ENCODE measurements around the gene CTNNBIP1.

The CTNNBIP1 gene

GRCh38 chr1:9840176-9840575 lies 69.9 kb downstream of the CTNNBIP1 start:
- H3K9me3 Mint-ChIP-seq, result no peaks in the 10 kb centered on the region
- H3K27ac Mint-ChIP-seq, result no peak overlapping the region

GRCh38 chr1:9838946-9839345 lies 71.1 kb downstream of the CTNNBIP1 start:
- Mint-ChIP-seq H3K27ac (no peak overlapping the region), H3K4me1 (ENCODE audit: low read depth in 2 of 2) (peaks cover 0 to 8% of the 10 kb centered on the region in 2 donors), H3K4me3 (no peak overlapping the region), H3K27me3 (no peaks in the 10 kb centered on the region), H3K9me3 (no peaks in the 10 kb centered on the region), H3K36me3 (ENCODE audit: insufficient read depth) (no peaks in the 10 kb centered on the region)
- ATAC-seq (replicated peaks), result no peak
- DNase-seq, result no peak

More at GRCh38 chr1:9840176-9840575, 69.9 kb downstream of the CTNNBIP1 start:
- Mint-ChIP-seq H3K4me3 (no peak overlapping the region), H3K27me3 (no peaks in the 10 kb centered on the region), H3K4me1 (ENCODE audit: low read depth in 2 of 2) (peaks cover 0 to 3% of the 10 kb centered on the region in 2 donors), H3K36me3 (ENCODE audit: insufficient read depth) (no peaks in the 10 kb centered on the region)
- no peak for DNase-seq
- ATAC-seq (replicated peaks), result no peak

- Mint-ChIP-seq H3K36me3 (ENCODE audit: insufficient read depth) (no peaks in the 10 kb centered on the region), H3K27me3 (no peaks in the 10 kb centered on the region), H3K9me3 (no peaks in the 10 kb centered on the region), H3K4me3 (no peak overlapping the region), H3K4me1 (ENCODE audit: low read depth in 2 of 2) (peaks cover 0 to 8% of the 10 kb centered on the region in 2 donors), H3K27ac (peak overlapping the region in 1 of 2 donors; percentile 53)
- ATAC-seq (replicated peaks), result no peak
- DNase-seq, result no peak
Observed at GRCh38 chr1:9836632-9836960, 73.5 kb downstream of the CTNNBIP1 start.

GRCh38 chr1:9835758-9836631 lies 74.1 kb downstream of the CTNNBIP1 start:
- Mint-ChIP-seq H3K27ac (peak overlapping the region in 1 of 2 donors; percentile 53), H3K4me3 (no peak overlapping the region), H3K36me3 (ENCODE audit: insufficient read depth) (no peaks in the 10 kb centered on the region), H3K9me3 (no peaks in the 10 kb centered on the region), H3K4me1 (ENCODE audit: low read depth in 2 of 2) (peaks cover 0 to 8% of the 10 kb centered on the region in 2 donors), H3K27me3 (no peaks in the 10 kb centered on the region)
- ATAC-seq (replicated peaks) (no peak), DNase-seq (no peak)

GRCh38 chr1:9835404-9835757 lies 74.7 kb downstream of the CTNNBIP1 start:
- peaks cover 0 to 5% of the 10 kb centered on the region in 2 donors for H3K4me1 Mint-ChIP-seq (ENCODE audit: low read depth in 2 of 2)
- DNase-seq (no peak), ATAC-seq (replicated peaks) (no peak)
- H3K4me3 Mint-ChIP-seq, result no peak overlapping the region
- H3K27me3 Mint-ChIP-seq, result no peaks in the 10 kb centered on the region
- H3K27ac Mint-ChIP-seq, result peak overlapping the region in 1 of 2 donors; percentile 64
- H3K9me3 Mint-ChIP-seq, result no peaks in the 10 kb centered on the region
- H3K36me3 Mint-ChIP-seq (ENCODE audit: insufficient read depth), result no peaks in the 10 kb centered on the region

GRCh38 chr1:9833632-9834031 lies 76.4 kb downstream of the CTNNBIP1 start:
- Mint-ChIP-seq H3K27ac (no peak overlapping the region), H3K9me3 (no peaks in the 10 kb centered on the region), H3K4me1 (ENCODE audit: low read depth in 2 of 2) (peaks cover 0 to 5% of the 10 kb centered on the region in 2 donors), H3K27me3 (no peaks in the 10 kb centered on the region), H3K36me3 (ENCODE audit: insufficient read depth) (no peaks in the 10 kb centered on the region), H3K4me3 (no peak overlapping the region)
- no peak for DNase-seq
- no peak for ATAC-seq (replicated peaks)

- no peak for ATAC-seq (replicated peaks)
- Mint-ChIP-seq H3K27me3 (no peaks in the 10 kb centered on the region), H3K27ac (no peak overlapping the region), H3K4me1 (ENCODE audit: low read depth in 2 of 2) (peaks cover 19 to 20% of the 10 kb centered on the region in 2 donors), H3K9me3 (no peaks in the 10 kb centered on the region), H3K36me3 (ENCODE audit: insufficient read depth) (peaks cover 11% of the 10 kb centered on the region), H3K4me3 (no peak overlapping the region)
- no peak for DNase-seq
Observed at GRCh38 chr1:9827558-9828185, 82.4 kb downstream of the CTNNBIP1 start.

GRCh38 chr1:9826616-9827015 lies 83.5 kb downstream of the CTNNBIP1 start:
- peaks cover 11% of the 10 kb centered on the region for H3K36me3 Mint-ChIP-seq (ENCODE audit: insufficient read depth)
- no peaks in the 10 kb centered on the region for H3K9me3 Mint-ChIP-seq
- no peak for DNase-seq
- peaks cover 24 to 26% of the 10 kb centered on the region in 2 donors for H3K4me1 Mint-ChIP-seq (ENCODE audit: low read depth in 2 of 2)
- ATAC-seq (replicated peaks), result no peak
- H3K27ac Mint-ChIP-seq, result no peak overlapping the region
- no peak overlapping the region for H3K4me3 Mint-ChIP-seq
- H3K27me3 Mint-ChIP-seq, result no peaks in the 10 kb centered on the region

- Mint-ChIP-seq H3K9me3 (no peaks in the 10 kb centered on the region), H3K4me3 (peak overlapping the region; percentile 66 to 88), H3K36me3 (ENCODE audit: insufficient read depth) (peaks cover 11% of the 10 kb centered on the region), H3K27me3 (no peaks in the 10 kb centered on the region), H3K27ac (peak overlapping the region; percentile 73 to 77), H3K4me1 (ENCODE audit: low read depth in 2 of 2) (peaks cover 24 to 26% of the 10 kb centered on the region in 2 donors)
- DNase-seq (no peak), ATAC-seq (replicated peaks) (no peak)
Observed at GRCh38 chr1:9826087-9826486, 84.0 kb downstream of the CTNNBIP1 start.

GRCh38 chr1:9825093-9826074 lies 84.7 kb downstream of the CTNNBIP1 start:
- DNase-seq, result peak; percentile 29 to 32 (median 30)
- Mint-ChIP-seq H3K27ac (peak overlapping the region; percentile 73 to 77), H3K27me3 (no peaks in the 10 kb centered on the region), H3K4me1 (ENCODE audit: low read depth in 2 of 2) (peaks cover 27 to 30% of the 10 kb centered on the region in 2 donors), H3K36me3 (ENCODE audit: insufficient read depth) (peaks cover 11% of the 10 kb centered on the region), H3K4me3 (peak overlapping the region; percentile 66 to 88), H3K9me3 (no peaks in the 10 kb centered on the region)
- ATAC-seq (replicated peaks), result peak; percentile 43

- ATAC-seq (replicated peaks), result no peak
- peaks cover 29 to 30% of the 10 kb centered on the region in 2 donors for H3K4me1 Mint-ChIP-seq (ENCODE audit: low read depth in 2 of 2)
- H3K36me3 Mint-ChIP-seq (ENCODE audit: insufficient read depth), result peaks cover 11% of the 10 kb centered on the region
- DNase-seq, result no peak
- H3K27me3 Mint-ChIP-seq, result no peaks in the 10 kb centered on the region
- H3K4me3 Mint-ChIP-seq, result peak overlapping the region; percentile 66 to 88
- no peaks in the 10 kb centered on the region for H3K9me3 Mint-ChIP-seq
- peak overlapping the region; percentile 73 to 77 for H3K27ac Mint-ChIP-seq
Observed at GRCh38 chr1:9824702-9825089, 85.4 kb downstream of the CTNNBIP1 start.

GRCh38 chr1:9823943-9824701 lies 85.9 kb downstream of the CTNNBIP1 start, which contains the start of gene CLSTN1:
TSS of gene CLSTN1 (minus strand) at chr1:9823965. CDS start at chr1:9823733, 232 bp downstream.
- no peaks in the 10 kb centered on the region for H3K9me3 Mint-ChIP-seq
- peak within 1 kb of the TSS; percentile 77 to 88 for H3K27ac Mint-ChIP-seq
- peak within 1 kb of the TSS; percentile 88 to 89 for H3K4me3 Mint-ChIP-seq
- peaks cover 29 to 30% of the 10 kb centered on the region in 2 donors for H3K4me1 Mint-ChIP-seq (ENCODE audit: low read depth in 2 of 2)
- peak; percentile 74 for ATAC-seq (replicated peaks)
- peak; percentile 81 to 84 (median 81) for DNase-seq
- no peaks in the 10 kb centered on the region for H3K27me3 Mint-ChIP-seq
- peaks cover 11% of the 10 kb centered on the region for H3K36me3 Mint-ChIP-seq (ENCODE audit: insufficient read depth)

GRCh38 chr1:9823693-9823942 lies 86.5 kb downstream of the CTNNBIP1 start:
- peaks cover 11% of the 10 kb centered on the region for H3K36me3 Mint-ChIP-seq (ENCODE audit: insufficient read depth)

More at GRCh38 chr1:9823693-9823942, 86.5 kb downstream of the CTNNBIP1 start:
- no peaks in the 10 kb centered on the region for H3K9me3 Mint-ChIP-seq
- peaks cover 29 to 33% of the 10 kb centered on the region in 2 donors for H3K4me1 Mint-ChIP-seq (ENCODE audit: low read depth in 2 of 2)
- ATAC-seq (replicated peaks), result peak; percentile 21
- H3K27ac Mint-ChIP-seq, result no peak overlapping the region
- DNase-seq, result no peak
- no peaks in the 10 kb centered on the region for H3K27me3 Mint-ChIP-seq
- peak overlapping the region; percentile 66 to 88 for H3K4me3 Mint-ChIP-seq
